Uterus (tissue), 4 donors: ENCODE results near the gene PDE8A. TPM values are rescaled to one million over a fixed set of nuclear protein-coding genes. Genes with fewer than 3 reads are reported as not detected.

Source experiments
- DNase-seq, 2 donors: peaks; one replicate each; pipeline ENCODE4 v3.0.0-alpha.2; 2019 to 2020
- H3K27ac ChIP-seq, 2 donors: fragments of 200-600 bp; sonication (generic); 1 replicate in 1 of 2; 2 replicates in 1 of 2; pipeline ENCODE4 v1.5.1; 2016 to 2018
- H3K27me3 ChIP-seq, 2 donors: fragments of 200-600 bp; sonication (generic); one replicate each; pipeline ENCODE4 v1.5.1; 2018 to 2019; ENCODE audit warnings: control low read depth in 1 of 2
- H3K36me3 ChIP-seq, 2 donors: fragments of 200-600 bp; sonication (generic); one replicate each; pipeline ENCODE4 v1.5.1; 2019; ENCODE audit warnings: control low read depth in 1 of 2
- H3K4me1 ChIP-seq, 2 donors: fragments of 200-600 bp; sonication (generic); one replicate each; pipeline ENCODE4 v1.5.1; 2018 to 2019; ENCODE audit warnings: control low read depth in 1 of 2
- H3K4me3 ChIP-seq, 2 donors: fragments of 200-600 bp; sonication (generic); 1 replicate in 1 of 2; 2 replicates in 1 of 2; pipeline ENCODE4 v1.5.1; 2018 to 2019; ENCODE audit warnings: mild to moderate bottlenecking in 1 of 2
- H3K9me3 ChIP-seq, 2 donors: fragments of 200-600 bp; sonication (generic); one replicate each; pipeline ENCODE4 v1.5.1; 2019; ENCODE audit warnings: control low read depth in 1 of 2
- POLR2A ChIP-seq, 2 donors: fragments of 450-650 bp; IDR thresholded peaks; one replicate each; pipeline ENCODE4 v1.6.1; 2016; ENCODE audit warnings: antibody characterized with exemption in 2 of 2, mild to moderate bottlenecking in 1 of 2, moderate library complexity in 1 of 2
- intact Hi-C: fragments of 100-400 bp; cut with DNase I; formaldehyde crosslinking; loops from one replicate; pipeline ENCODE4 v1.15.1; 2023; ENCODE audit warnings: low total_unique reads
- total RNA-seq, 4 donors: library from RNA; depleted of rRNA in 3 of 4; stranded (reverse); fragments of >200 nt in 3 of 4; gene quantifications; one replicate each; pipeline versions ENCODE4 v1.1.0 to v1.2.4, GENCODE V29; 2014 to 2023
- TF ChIP-seq, protein P1 (sequence below), 4 experiments: fragments of 200-600 bp in 2 of 4; fragments of 450-650 bp in 2 of 4; sonication (generic) in 2 of 4; IDR thresholded peaks; one replicate each; pipeline ENCODE4 v1.5.1; 2016 to 2019; ENCODE audit warnings: antibody characterized with exemption in 4 of 4, mild to moderate bottlenecking in 2 of 4, moderate library complexity in 1 of 4
- donor health status: DM: yes; HTN: yes; CAD: no.

Gene PDE8A
- total RNA-seq, 4 donors from 2014 or later: 25.1 to 67.0 (median 34.0) TPM

DNA sequence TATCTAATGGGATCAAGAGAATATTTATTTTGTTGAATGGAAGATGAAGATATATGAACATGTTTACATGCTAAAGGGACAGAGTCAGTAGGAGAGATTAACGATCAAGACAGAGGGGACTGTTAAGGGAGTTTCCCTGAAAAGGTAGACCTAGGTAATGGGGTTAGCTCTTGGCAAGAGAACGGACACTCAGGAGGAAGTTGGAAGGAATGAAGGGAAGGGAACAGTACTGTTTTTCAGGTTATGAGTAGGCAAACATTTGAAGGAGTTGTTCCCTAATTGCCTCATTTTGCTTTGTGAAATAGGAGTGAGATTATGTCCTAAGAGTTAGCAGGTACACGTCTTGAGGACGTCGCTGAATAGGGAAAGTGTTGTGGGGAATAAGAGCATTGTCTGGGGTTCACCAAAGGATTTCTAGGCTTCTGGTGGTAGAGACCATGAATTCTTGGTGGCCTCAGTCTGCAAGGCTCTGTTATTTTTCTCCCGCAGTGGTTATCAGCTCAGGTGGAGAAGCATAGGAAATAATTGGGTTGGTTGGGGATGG, 41.3 kb downstream of the PDE8A start:
- Histone ChIP-seq H3K4me3 (no peak overlapping the region), H3K36me3 (no peaks in the 10 kb centered on the region), H3K27ac (no peak overlapping the region), H3K27me3 (no peaks in the 10 kb centered on the region), H3K9me3 (no peaks in the 10 kb centered on the region), H3K4me1 (peaks cover 2 to 14% of the 10 kb centered on the region in 2 donors)
- intact Hi-C loops: loop anchor here (10.0 kb wide), 1 partner anchor 48 kb away; no protein-coding TSS in a partner anchor
- TF ChIP-seq, protein P1, sequence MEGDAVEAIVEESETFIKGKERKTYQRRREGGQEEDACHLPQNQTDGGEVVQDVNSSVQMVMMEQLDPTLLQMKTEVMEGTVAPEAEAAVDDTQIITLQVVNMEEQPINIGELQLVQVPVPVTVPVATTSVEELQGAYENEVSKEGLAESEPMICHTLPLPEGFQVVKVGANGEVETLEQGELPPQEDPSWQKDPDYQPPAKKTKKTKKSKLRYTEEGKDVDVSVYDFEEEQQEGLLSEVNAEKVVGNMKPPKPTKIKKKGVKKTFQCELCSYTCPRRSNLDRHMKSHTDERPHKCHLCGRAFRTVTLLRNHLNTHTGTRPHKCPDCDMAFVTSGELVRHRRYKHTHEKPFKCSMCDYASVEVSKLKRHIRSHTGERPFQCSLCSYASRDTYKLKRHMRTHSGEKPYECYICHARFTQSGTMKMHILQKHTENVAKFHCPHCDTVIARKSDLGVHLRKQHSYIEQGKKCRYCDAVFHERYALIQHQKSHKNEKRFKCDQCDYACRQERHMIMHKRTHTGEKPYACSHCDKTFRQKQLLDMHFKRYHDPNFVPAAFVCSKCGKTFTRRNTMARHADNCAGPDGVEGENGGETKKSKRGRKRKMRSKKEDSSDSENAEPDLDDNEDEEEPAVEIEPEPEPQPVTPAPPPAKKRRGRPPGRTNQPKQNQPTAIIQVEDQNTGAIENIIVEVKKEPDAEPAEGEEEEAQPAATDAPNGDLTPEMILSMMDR (IDR thresholded peaks at IDR 0.05): no peak
- TF ChIP-seq POLR2A (IDR thresholded peaks at IDR 0.05): no peak
- no peak for DNase-seq

DNA sequence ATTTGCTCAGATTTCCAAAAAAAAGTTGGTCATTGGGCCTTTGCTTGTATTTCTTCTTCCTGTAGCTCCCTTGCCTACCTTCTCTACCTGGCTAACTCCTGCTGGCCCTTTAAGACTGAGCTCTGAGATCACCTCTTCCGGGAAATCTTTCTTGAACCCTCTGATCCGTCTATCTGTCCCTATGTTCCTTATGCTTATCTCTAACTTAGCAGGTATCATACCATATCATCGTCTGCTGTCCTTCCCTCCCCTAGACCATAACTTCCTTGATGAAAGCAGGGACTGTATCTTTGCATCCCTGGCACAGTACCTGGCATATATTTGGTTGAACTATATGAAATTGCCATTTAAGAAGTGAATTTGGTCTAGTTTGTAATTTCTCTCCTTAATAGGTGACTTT, 42.3 kb downstream of the PDE8A start:
- Histone ChIP-seq H3K4me3 (no peak overlapping the region), H3K4me1 (peaks cover 2 to 14% of the 10 kb centered on the region in 2 donors), H3K27ac (no peak overlapping the region), H3K9me3 (no peaks in the 10 kb centered on the region), H3K27me3 (no peaks in the 10 kb centered on the region), H3K36me3 (no peaks in the 10 kb centered on the region)
- DNase-seq: no peak
- TF ChIP-seq, protein P1 (IDR thresholded peaks at IDR 0.05): no peak
- no peak for TF ChIP-seq POLR2A (IDR thresholded peaks at IDR 0.05)
- intact Hi-C loops: loop anchor here (10.0 kb wide), 1 partner anchor 49 kb away; no protein-coding TSS in a partner anchor

DNA sequence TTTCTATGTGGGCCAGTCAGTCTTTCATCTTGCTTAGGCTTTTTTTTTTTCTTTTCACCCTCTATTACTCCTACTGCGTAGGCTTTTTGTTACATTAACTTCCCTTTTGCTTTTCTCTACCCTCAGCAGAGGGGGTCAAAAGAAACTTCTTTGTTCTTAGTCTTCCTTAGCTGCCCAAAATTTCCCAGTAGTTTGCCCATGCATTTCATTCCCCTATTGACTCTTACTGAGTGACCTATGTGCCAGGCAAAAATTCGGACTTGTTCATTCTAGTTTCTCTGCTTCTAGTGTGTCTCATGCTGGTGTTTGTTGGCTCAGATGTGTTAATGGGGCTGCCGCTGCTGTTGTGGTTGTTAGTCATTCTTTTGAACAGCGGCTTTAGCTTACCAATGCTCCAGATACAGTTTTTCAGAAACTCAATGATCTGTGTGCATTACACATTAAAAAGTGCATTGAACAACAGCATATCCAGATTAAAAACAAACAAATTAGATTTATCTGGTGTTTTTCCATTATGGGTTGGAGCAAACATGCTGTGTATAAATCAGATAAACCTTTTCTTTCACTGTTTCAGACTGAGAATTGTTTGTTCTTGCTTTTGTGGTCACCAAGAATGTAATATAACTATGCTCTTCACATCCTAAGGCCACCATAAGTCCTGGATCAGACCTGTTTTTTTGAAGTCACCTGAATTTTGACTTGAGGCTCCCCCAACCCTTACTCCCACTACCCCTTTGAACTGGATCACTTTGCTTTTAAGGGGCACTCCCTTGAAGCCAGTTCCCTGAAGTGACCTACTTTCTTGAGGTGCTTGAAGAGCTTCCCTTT, 43.1 kb downstream of the PDE8A start:
- intact Hi-C loops: loop anchor here (10.0 kb wide), 1 partner anchor 50 kb away; no protein-coding TSS in a partner anchor
- Histone ChIP-seq H3K4me1 (peaks cover 2 to 14% of the 10 kb centered on the region in 2 donors), H3K9me3 (no peaks in the 10 kb centered on the region), H3K27ac (no peak overlapping the region), H3K36me3 (no peaks in the 10 kb centered on the region), H3K4me3 (no peak overlapping the region), H3K27me3 (no peaks in the 10 kb centered on the region)
- no peak for TF ChIP-seq POLR2A (IDR thresholded peaks at IDR 0.05)
- TF ChIP-seq, protein P1 (IDR thresholded peaks at IDR 0.05): no peak
- no peak for DNase-seq

DNA sequence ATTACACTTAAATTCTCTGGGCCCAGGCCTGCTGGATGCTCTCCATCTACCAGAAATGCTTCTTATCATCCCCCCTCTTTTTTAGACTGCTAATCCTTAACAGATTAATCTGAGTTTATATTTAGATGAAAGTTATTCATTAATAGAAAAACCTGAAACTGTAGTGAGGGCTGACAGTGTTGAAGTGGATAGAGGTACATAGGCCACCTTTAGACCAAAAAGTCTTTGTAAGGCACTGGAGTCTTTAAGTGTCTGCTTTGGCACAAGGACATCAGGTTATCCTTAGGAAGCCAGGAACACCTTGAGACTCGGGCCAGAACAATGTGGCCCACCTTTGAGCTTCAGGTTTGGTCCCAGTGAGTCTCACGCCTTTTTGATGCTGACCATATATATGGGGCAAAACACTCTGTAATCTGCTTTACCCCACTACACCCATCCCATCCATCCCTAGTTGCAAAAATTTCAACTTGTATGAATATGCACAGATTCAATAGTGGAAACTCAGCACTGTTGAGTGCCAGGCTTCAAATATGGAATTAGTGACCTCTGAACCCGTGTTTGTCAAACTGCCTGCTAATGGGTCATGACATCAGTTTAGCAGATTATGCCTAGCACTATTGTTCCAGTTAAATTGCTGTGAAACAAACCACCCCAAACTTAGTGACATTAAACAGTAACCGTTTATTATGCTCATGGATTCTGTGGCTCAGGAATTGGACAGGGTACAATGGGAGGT, 44.0 kb downstream of the PDE8A start:
- H3K9me3 ChIP-seq: no peaks in the 10 kb centered on the region
- TF ChIP-seq POLR2A (IDR thresholded peaks at IDR 0.05): no peak
- TF ChIP-seq, protein P1 (IDR thresholded peaks at IDR 0.05): no peak
- peaks cover 2 to 14% of the 10 kb centered on the region in 2 donors for H3K4me1 ChIP-seq
- H3K27ac ChIP-seq: no peak overlapping the region
- intact Hi-C loops: loop anchor here (10.0 kb wide), 1 partner anchor 51 kb away; no protein-coding TSS in a partner anchor
- H3K27me3 ChIP-seq: no peaks in the 10 kb centered on the region
- H3K4me3 ChIP-seq: no peak overlapping the region
- no peaks in the 10 kb centered on the region for H3K36me3 ChIP-seq
- no peak for DNase-seq
